Mucosa of rectum (tissue), 2 donors: Measurements from ENCODE around the gene DNAJC6.

Experiments used
- H3K27ac ChIP-seq, 2 donors: one replicate each; pipeline ENCODE4 v1.7.0; 2013; ENCODE audit warnings: inconsistent platforms in 2 of 2, low read depth in 2 of 2, low read length in 2 of 2
- H3K27me3 ChIP-seq, 2 donors: one replicate each; pipeline ENCODE4 v1.7.0; 2013; ENCODE audit warnings: low read length in 2 of 2; ENCODE audit not compliant: control insufficient read depth in 2 of 2, insufficient read depth in 2 of 2
- H3K36me3 ChIP-seq, 2 donors: one replicate each; pipeline ENCODE4 v1.7.0; 2013; ENCODE audit warnings: low read length in 2 of 2; ENCODE audit not compliant: control insufficient read depth in 2 of 2, insufficient read depth in 2 of 2
- H3K4me1 ChIP-seq, 2 donors: one replicate each; pipeline ENCODE4 v1.7.0; 2013; ENCODE audit warnings: low read length in 2 of 2, mild to moderate bottlenecking in 1 of 2; ENCODE audit not compliant: control insufficient read depth in 2 of 2, insufficient read depth in 2 of 2
- H3K4me3 ChIP-seq, 2 donors: one replicate each; pipeline ENCODE4 v1.7.0; 2013; ENCODE audit warnings: low read length in 2 of 2
- H3K9ac ChIP-seq, 2 donors: one replicate each; pipeline ENCODE4 v1.7.0; 2013; ENCODE audit warnings: low read length in 2 of 2, low read depth in 1 of 2, mild to moderate bottlenecking in 1 of 2
- H3K9me3 ChIP-seq, 2 donors: one replicate each; pipeline ENCODE4 v1.7.0; 2013; ENCODE audit warnings: low read length in 2 of 2; ENCODE audit not compliant: control insufficient read depth in 2 of 2
- donor health status: healthy.
- donor health status: Normal muscosa, but diverticular disease.

The DNAJC6 gene

DNA sequence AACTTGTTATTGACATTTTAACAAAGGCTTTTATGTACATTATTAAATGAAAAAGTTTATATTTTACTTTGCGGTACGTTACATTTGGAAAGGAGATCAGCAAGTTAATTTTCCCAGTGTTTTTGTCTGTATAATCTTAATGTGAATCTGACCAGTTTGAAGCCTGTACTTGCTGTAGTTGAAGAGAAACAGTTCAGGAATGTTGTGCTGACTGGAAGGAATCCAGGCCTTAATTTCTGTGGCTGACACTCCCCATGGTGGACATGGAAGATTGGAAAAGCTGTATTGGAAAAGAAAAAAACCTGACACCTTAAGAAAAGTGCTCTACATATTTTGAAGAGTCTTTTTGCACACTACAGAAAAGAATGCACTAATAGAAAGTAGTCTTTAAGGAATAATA is 126.6 kb downstream of the DNAJC6 start:
- Histone ChIP-seq H3K27me3 (no peaks in the 10 kb centered on the region), H3K4me3 (no peak overlapping the region), H3K36me3 (peaks cover 9% of the 10 kb centered on the region in 2 donors), H3K27ac (no peak overlapping the region), H3K9ac (no peak overlapping the region), H3K4me1 (no peaks in the 10 kb centered on the region), H3K9me3 (no peaks in the 10 kb centered on the region)

DNA sequence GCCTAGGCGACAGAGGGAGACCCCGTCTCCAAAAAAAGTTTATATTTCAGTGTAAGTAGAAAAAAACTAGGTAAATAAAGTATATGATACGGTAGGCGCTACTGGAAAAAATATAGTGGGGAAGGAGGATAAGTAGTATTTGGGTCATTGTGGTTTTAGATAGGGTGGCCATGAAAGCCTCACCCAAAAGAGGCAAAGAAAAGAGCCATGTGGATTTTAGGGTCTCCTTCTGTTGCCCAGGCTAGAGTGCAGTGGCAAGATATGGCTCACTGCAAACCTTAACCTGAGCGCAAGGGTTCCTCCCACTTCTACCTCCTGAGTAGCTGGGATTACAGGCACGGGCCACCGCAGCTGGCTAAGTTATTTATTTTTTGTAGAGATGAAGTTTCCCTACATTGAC is 128.3 kb downstream of the DNAJC6 start:
- no peak overlapping the region for H3K27ac ChIP-seq
- no peaks in the 10 kb centered on the region for H3K27me3 ChIP-seq
- no peak overlapping the region for H3K4me3 ChIP-seq
- H3K9ac ChIP-seq = no peak overlapping the region
- peaks cover 9% of the 10 kb centered on the region in 2 donors for H3K36me3 ChIP-seq
- no peaks in the 10 kb centered on the region for H3K4me1 ChIP-seq
- no peaks in the 10 kb centered on the region for H3K9me3 ChIP-seq

DNA sequence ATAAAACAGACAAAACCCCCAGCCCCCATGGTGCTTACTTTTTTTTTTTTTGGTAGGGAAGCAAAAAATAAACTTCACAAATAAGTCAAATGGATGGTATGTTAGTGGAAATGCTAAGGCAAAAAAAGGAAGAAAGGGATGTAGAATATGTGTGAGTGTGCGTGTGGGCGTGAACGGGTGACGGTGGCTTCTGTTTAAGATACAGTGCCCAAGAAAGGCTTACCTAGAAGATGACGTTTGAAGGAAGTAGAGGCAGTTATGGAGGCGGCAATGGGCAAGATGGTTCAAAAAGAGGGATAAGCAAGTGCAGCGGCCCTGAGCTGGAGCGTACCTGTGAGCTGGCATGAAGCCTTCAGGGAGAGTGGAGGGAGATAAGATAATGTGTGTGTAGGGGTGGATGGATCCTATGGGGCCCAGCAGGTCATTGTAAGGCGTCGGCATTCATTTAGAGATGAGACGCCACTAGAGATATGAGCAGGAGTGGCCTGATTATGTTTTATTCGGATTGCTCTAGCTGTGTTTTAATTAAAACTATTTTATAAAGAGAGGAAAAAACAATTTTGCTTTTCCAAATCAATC is 131.1 kb downstream of the DNAJC6 start:
- no peaks in the 10 kb centered on the region for H3K27me3 ChIP-seq
- H3K27ac ChIP-seq = no peak overlapping the region
- H3K36me3 ChIP-seq = peaks cover 0 to 3% of the 10 kb centered on the region in 2 donors
- no peaks in the 10 kb centered on the region for H3K4me1 ChIP-seq
- H3K4me3 ChIP-seq = no peak overlapping the region
- no peak overlapping the region for H3K9ac ChIP-seq
- no peaks in the 10 kb centered on the region for H3K9me3 ChIP-seq

DNA sequence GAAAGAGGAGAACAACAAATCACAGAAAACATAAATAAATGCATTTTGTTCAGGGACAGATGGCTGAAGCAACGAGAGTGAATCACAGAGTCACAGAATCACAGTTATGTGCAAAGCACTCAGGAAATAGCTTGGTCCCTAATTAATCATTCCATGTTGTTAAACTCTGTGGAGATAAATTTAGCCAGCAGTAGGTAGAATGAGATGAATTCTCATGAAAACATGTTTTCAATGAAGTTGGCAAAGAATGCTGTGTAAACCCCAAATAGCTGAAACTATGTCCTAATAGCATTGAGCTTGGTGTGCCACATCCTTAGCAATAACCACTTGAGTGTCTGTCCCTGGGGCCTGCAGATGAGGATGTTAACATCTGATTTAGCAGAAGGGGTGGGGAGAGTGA is 131.6 kb downstream of the DNAJC6 start:
- peaks cover 0 to 2% of the 10 kb centered on the region in 2 donors for H3K36me3 ChIP-seq
- H3K4me3 ChIP-seq = no peak overlapping the region
- no peaks in the 10 kb centered on the region for H3K9me3 ChIP-seq

DNA sequence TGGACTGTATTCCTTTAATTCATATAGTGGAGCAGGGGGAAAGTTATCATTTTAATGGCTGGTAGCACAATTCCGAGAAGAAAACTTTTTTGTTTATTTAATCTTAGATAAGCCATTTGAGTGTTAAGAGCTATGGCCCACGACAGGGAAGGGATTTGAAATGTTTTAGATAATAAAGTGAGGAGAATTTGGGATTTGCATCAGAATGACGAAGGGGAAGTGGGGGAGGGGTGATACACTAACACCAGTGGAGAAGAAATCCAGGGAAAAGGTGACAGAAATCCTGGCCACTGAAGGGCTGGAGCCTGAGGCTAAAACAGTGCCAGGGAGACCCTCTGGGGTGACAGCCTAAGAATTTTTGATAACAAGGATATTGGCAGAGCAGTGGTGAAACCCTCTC is 132.1 kb downstream of the DNAJC6 start:
- Histone ChIP-seq H3K9ac (no peak overlapping the region), H3K9me3 (no peaks in the 10 kb centered on the region), H3K27me3 (no peaks in the 10 kb centered on the region), H3K27ac (no peak overlapping the region), H3K36me3 (no peaks in the 10 kb centered on the region), H3K4me1 (no peaks in the 10 kb centered on the region), H3K4me3 (no peak overlapping the region)

More for the DNA sequence above, 131.6 kb downstream of the DNAJC6 start:
- Histone ChIP-seq H3K27me3 (no peaks in the 10 kb centered on the region), H3K9ac (no peak overlapping the region), H3K27ac (no peak overlapping the region), H3K4me1 (no peaks in the 10 kb centered on the region)

DNA sequence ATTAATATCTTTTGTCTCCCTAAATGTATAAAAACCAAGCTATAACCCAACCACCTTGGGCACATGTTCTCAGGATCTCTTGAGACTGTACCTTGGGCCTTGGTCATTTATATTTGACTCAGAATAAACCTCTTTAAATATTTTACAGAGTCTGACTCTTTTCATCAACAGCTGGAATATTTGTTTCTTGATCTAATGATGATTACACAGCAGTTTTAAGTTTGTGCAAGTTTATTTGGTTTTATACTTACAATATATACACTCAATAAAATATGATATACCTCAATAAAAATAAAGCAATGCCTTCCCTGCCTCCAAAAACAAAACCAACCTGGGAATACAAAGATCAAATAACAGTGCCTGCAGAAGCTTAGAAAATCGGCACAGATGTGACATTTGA is 133.1 kb downstream of the DNAJC6 start:
- H3K36me3 ChIP-seq = no peaks in the 10 kb centered on the region
- no peak overlapping the region for H3K27ac ChIP-seq

DNA sequence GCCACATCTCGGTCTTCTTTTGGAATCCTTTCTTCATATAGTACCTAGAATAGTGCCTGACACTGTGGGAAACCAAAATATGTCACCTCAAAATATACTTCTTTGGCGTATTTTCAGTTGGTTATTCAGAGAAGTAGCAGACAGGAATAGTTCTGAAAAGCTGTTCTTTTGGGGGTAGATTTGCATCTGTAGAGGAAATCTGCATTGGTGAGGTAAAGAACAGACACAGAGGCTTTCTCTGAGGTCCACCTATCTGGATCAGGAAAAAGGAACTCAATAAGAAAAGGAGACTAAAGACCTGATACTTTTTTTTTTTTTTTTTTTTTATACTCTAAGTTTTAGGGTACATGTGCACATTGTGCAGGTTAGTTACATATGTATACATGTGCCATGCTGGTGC is 134.3 kb downstream of the DNAJC6 start:
- H3K9me3 ChIP-seq = no peaks in the 10 kb centered on the region
- H3K27me3 ChIP-seq = no peaks in the 10 kb centered on the region
- no peak overlapping the region for H3K4me3 ChIP-seq
- no peak overlapping the region for H3K27ac ChIP-seq
- no peaks in the 10 kb centered on the region for H3K4me1 ChIP-seq
- no peaks in the 10 kb centered on the region for H3K36me3 ChIP-seq
- H3K9ac ChIP-seq = no peak overlapping the region

More for the DNA sequence above, 133.1 kb downstream of the DNAJC6 start:
- Histone ChIP-seq H3K27me3 (no peaks in the 10 kb centered on the region), H3K4me3 (no peak overlapping the region), H3K4me1 (no peaks in the 10 kb centered on the region), H3K9me3 (no peaks in the 10 kb centered on the region), H3K9ac (no peak overlapping the region)

DNA sequence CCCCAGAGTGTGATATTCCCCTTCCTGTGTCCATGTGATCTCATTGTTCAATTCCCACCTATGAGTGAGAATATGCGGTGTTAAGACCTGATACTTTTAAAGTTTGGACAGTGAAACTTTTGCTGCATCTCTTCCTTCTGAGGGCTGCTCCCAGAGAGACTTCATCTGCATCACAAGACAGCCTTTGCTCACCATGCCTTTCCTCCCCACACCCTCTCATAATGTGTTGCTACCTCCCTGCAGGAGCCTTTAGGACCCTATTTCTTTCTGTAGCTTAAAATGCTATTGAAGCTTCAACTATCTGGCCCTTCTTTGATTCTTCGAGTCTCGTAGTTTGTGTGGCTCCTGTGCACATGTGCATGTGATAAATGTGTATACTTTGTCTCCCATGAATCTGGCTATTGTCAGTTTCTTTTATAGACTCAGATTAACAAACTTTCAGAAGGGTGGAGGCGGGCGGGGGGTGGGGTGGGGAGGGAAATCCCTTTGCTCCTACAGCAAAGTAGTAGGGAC is 134.8 kb downstream of the DNAJC6 start:
- no peak overlapping the region for H3K27ac ChIP-seq
- H3K4me1 ChIP-seq = no peaks in the 10 kb centered on the region
- no peak overlapping the region for H3K9ac ChIP-seq
- no peak overlapping the region for H3K4me3 ChIP-seq
- H3K27me3 ChIP-seq = no peaks in the 10 kb centered on the region
- H3K9me3 ChIP-seq = no peaks in the 10 kb centered on the region
- no peaks in the 10 kb centered on the region for H3K36me3 ChIP-seq

DNA sequence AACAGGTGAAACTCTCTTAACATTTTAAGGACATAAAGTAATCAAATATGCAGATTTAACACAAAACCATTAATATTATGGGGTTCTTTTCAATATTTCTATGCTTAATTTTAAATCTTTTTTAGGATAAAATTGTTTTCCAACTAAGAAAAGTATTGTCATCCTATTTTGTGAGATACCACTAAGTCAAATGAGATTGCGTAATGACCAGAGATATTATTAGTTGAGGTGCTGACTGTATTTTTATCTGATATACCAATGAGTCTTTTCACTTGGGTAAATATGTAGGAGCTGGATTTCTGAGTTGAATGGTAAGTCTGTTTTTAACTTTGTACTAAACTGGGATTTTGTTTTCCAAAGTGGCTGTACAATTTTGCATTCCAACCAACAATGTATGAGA is 136.5 kb downstream of the DNAJC6 start:
- no peaks in the 10 kb centered on the region for H3K36me3 ChIP-seq
- H3K4me1 ChIP-seq = no peaks in the 10 kb centered on the region
- no peak overlapping the region for H3K27ac ChIP-seq
- H3K9me3 ChIP-seq = no peaks in the 10 kb centered on the region
- no peak overlapping the region for H3K9ac ChIP-seq
- no peak overlapping the region for H3K4me3 ChIP-seq
- no peaks in the 10 kb centered on the region for H3K27me3 ChIP-seq

DNA sequence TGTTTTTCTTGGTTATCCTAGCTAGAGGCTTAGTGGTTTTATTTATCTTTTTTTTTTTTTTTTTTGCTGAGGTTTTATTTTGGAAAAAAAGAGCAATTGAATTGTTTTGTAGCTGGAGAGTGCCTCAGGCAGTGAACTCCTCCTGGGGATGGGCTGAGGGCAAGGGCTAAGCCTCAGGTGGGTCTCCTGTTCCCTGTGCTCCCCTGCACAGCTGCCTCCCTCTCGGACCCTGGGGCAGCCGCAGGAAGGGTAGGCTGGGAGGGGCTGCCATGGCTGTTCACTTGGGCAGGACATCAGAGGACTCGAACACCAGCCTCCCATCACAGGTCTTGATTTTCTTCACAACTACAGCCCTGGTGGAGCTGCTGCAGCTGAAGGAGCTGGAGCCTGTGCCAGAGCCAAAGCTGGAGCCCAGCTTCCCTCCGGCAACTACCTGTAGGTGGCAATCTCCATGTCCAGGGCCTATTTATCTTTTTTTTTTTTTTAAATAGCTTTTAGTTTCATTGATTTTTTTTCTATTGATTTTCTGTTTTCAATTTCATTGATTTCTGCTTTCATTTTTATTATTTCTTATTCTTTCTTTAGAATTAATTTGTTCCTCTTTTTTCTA is 140.0 kb downstream of the DNAJC6 start:
- Histone ChIP-seq H3K9me3 (no peaks in the 10 kb centered on the region), H3K27me3 (no peaks in the 10 kb centered on the region), H3K36me3 (no peaks in the 10 kb centered on the region), H3K9ac (no peak overlapping the region), H3K27ac (no peak overlapping the region), H3K4me1 (no peaks in the 10 kb centered on the region), H3K4me3 (no peak overlapping the region)
